ENCODE data around the gene HTR7. TPM values are rescaled to one million over a fixed set of nuclear protein-coding genes. Genes with fewer than 3 reads are reported as not detected.
"Not testable (repeated sequence)": the region's sequence is repeated elsewhere in the genome, so short reads cannot be mapped to it uniquely, and the experiment has no call there.

Gene HTR7
- total RNA-seq, 2 experiments from 2014 or later, result not detected

DNA sequence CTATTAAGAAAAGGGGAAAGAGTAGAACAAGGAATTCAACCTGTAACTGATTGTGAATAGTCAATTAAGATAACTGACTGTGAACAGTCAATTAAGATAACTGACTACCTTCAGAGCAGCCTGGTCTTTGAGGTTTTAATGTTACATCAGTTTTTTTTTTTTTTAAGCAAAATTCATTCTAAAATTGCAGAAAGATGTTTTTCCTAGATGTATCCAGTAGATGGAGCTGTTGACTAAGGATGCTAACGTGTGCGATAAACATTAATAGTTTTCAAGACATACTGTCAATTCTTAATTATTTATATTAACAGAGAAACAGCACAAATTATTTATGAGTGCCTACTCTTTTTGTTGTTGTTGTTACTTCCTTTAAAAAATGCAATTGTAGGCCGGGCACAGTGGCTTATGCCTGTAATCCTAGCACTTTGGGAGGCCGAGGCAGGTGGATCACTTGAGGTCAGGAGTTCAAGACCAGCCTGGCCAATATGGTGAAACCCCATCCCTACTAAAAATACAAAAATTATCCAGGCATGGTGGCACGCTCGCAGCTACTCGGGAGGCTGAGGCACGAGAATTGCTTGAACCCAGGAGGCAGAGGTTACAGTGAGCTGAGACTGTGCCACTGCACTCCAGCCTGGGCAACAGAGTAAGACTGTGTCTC, 22.4 kb upstream of the HTR7 start:
- ChIA-PET POLR2A (interaction anchor here (0.7 kb wide), 2 partner anchors 121 to 1480 kb away, joined by 3 to 5 read pairs; no protein-coding TSS in a partner anchor), CTCF (interaction anchor here (0.6 to 2.7 kb wide), 32 partner anchors 8 to 1164 kb away, joined by 3 to 15 read pairs (median 4); partner anchors contain the start of genes PPP1R3C and RPP30)
- not testable (repeated sequence) for H3K4me3 Mint-ChIP-seq; H3K9me3 Mint-ChIP-seq (ENCODE audit: insufficient read depth); H3K27ac Mint-ChIP-seq; DNase-seq; H3K27me3 Mint-ChIP-seq (ENCODE audit: low read depth); H3K4me1 Mint-ChIP-seq (ENCODE audit: low read depth)
- ATAC-seq, result peak; percentile 39
- H3K36me3 Mint-ChIP-seq (ENCODE audit: low read depth), result peaks cover 48% of the 10 kb centered on the region

DNA sequence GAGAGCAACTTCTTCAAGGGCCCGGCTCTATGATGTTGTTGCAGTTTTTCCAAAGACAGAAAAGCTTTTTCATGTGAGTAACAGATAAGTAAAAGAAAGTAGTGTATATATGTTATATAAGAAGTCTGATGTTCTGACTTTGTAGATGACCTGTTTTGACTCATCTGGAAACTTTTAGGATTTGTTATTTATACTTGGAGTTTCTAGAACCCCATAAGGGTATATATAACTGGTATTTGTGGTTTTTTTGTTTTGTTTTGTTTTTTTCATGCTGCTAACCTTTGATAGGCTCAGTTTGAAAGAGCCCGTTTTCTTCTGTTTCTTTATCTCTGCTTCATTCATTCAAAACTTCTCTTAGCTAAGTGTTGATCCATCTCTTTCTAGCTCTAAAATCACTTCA, 21.2 kb upstream of the HTR7 start:
- peaks cover 4% of the 10 kb centered on the region for H3K4me1 Mint-ChIP-seq (ENCODE audit: low read depth)
- peaks cover 43% of the 10 kb centered on the region for H3K36me3 Mint-ChIP-seq (ENCODE audit: low read depth)
- no peaks in the 10 kb centered on the region for H3K27me3 Mint-ChIP-seq (ENCODE audit: low read depth)
- ChIA-PET CTCF (interaction anchor here (0.7 to 2.7 kb wide), 23 partner anchors 7 to 974 kb away, joined by 3 to 15 read pairs (median 4); partner anchors contain the start of genes PPP1R3C and RPP30), POLR2A (interaction anchor here (0.7 kb wide), 1 partner anchor 1479 kb away, joined by 5 read pairs; no protein-coding TSS in a partner anchor)
- no peak overlapping the region for H3K27ac Mint-ChIP-seq
- ATAC-seq, result no peak
- H3K9me3 Mint-ChIP-seq (ENCODE audit: insufficient read depth), result no peaks in the 10 kb centered on the region
- DNase-seq, result no peak
- no peak overlapping the region for H3K4me3 Mint-ChIP-seq

DNA sequence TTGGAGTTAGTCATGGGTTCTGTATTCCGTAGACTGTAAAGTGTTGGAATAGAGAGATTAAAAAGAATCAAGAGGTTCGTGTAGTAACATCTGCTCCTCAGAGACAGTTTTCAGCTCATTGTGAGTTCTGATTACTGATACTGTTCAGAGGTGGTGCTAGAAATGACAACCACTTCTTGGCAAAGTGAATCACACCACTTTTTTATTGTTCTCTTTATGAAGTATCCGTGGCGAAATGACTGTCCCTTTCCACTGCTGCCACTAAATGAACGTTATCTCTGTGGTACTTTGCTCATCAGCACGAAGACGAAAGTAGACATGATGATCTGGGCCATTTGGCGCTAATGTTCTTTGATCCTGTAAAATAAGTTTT, 14.8 kb upstream of the HTR7 start:
- no peak for DNase-seq
- H3K27ac Mint-ChIP-seq, result peak overlapping the region; percentile 88
- no peak for ATAC-seq
- POLR2A ChIA-PET, result interaction anchor here (0.6 to 1.8 kb wide), 3 partner anchors 12 to 365 kb away, joined by 3 to 6 read pairs (median 4); no protein-coding TSS in a partner anchor
- H3K4me1 Mint-ChIP-seq (ENCODE audit: low read depth), result peaks cover 32% of the 10 kb centered on the region
- CTCF ChIA-PET, result interaction anchor here (1.0 to 2.0 kb wide), 4 partner anchors 7 to 122 kb away, joined by 3 to 10 read pairs (median 8); no protein-coding TSS in a partner anchor
- peak overlapping the region; percentile 89 for H3K4me3 Mint-ChIP-seq
- no peaks in the 10 kb centered on the region for H3K9me3 Mint-ChIP-seq (ENCODE audit: insufficient read depth)
- H3K36me3 Mint-ChIP-seq (ENCODE audit: low read depth), result peaks cover 15% of the 10 kb centered on the region
- H3K27me3 Mint-ChIP-seq (ENCODE audit: low read depth), result peaks cover 20% of the 10 kb centered on the region

DNA sequence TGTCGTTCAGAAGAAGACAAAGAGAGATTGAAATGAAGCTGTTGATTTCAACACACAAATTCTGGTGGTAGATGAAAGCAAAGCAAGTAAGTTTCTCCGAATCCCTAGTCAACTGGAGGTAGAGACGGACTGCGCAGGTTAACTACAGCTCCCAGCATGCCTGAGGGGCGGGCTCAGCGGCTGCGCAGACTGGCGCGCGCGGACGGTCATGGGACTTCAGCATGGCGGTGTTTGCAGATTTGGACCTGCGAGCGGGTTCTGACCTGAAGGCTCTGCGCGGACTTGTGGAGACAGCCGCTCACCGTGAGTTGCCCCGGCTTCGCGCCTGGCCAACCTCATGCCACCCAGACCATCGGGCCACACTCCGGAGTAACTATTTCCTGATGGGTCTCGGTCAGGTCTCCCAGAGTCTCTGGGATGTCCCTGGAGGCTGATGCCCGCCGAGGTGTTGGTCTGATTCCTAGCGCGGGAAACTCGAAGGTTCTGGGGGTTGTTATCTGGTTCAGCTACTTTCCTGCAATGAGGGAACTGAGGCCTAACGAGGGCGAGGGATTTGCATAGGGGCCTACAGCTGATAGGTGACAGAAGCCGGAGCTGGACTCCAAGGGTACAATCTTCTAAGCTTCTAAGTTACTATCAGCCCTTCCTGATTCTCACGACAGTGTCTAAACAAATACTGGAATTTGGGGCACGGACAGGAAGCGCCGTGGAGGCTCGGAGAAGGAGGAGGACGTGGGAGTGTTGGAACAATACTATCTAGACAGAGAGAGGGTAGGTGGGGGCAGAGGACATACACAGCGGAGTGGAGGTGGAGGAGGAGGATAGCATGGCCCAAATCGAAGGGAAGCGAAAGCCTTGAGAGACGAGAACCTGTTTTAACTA, 14.2 kb upstream of the HTR7 start, which contains the start of gene RPP30:
TSS of gene RPP30 (plus strand) at position 209 of the 882 bp plus-strand sequence. CDS start at position 222, 13 bp downstream.
- peaks cover 32% of the 10 kb centered on the region for H3K4me1 Mint-ChIP-seq (ENCODE audit: low read depth)
- POLR2A ChIA-PET, result interaction anchor here (0.6 to 1.8 kb wide), 7 partner anchors 10 to 927 kb away, joined by 3 to 6 read pairs (median 3); partner anchors contain the start of gene TNKS2
- H3K36me3 Mint-ChIP-seq (ENCODE audit: low read depth), result peaks cover 9% of the 10 kb centered on the region
- DNase-seq, result peak; percentile 89
- H3K4me3 Mint-ChIP-seq, result peak within 1 kb of the TSS; percentile 89
- peak; percentile 100 for ATAC-seq
- peak within 1 kb of the TSS; percentile 88 for H3K27ac Mint-ChIP-seq
- H3K9me3 Mint-ChIP-seq (ENCODE audit: insufficient read depth), result no peaks in the 10 kb centered on the region
- CTCF ChIA-PET, result interaction anchor here (0.7 to 2.1 kb wide), 7 partner anchors 8 to 134 kb away, joined by 3 to 10 read pairs (median 4); partner anchors contain the start of gene HTR7
- H3K27me3 Mint-ChIP-seq (ENCODE audit: low read depth), result peaks cover 26% of the 10 kb centered on the region

DNA sequence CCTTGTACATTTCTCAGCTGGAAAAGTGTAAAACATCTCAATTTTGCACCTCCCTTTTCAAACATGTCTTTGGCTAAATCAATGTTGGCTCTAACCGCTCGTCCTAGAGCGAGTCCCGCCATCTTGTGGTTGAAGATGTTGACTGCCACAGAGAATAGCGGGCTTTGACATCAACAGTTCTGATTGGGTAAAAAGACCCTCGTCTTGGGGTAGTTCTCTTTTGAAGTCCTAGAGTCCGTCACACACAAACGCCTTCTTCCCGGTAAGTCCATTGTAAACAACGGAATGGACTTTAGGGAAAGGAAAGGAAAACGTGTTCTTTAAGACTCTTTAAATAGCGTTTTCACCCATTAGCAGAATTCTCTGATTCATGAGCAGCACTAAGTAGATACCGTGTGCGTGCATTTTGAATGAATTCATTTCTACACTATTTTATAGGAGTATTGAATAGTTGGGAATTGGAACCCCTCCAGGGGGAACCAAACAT, 13.5 kb upstream of the HTR7 start:
- peak; percentile 60 for ATAC-seq
- peaks cover 4% of the 10 kb centered on the region for H3K36me3 Mint-ChIP-seq (ENCODE audit: low read depth)
- POLR2A ChIA-PET, result interaction anchor here (0.7 to 1.8 kb wide), 6 partner anchors 10 to 927 kb away, joined by 3 to 6 read pairs (median 4); partner anchors contain the start of gene TNKS2
- peaks cover 32% of the 10 kb centered on the region for H3K4me1 Mint-ChIP-seq (ENCODE audit: low read depth)
- peaks cover 28% of the 10 kb centered on the region for H3K27me3 Mint-ChIP-seq (ENCODE audit: low read depth)
- CTCF ChIA-PET, result interaction anchor here (0.7 to 2.1 kb wide), 6 partner anchors 8 to 135 kb away, joined by 3 to 10 read pairs (median 6); partner anchors contain the start of gene HTR7
- H3K27ac Mint-ChIP-seq, result peak overlapping the region; percentile 88
- no peaks in the 10 kb centered on the region for H3K9me3 Mint-ChIP-seq (ENCODE audit: insufficient read depth)
- peak overlapping the region; percentile 89 for H3K4me3 Mint-ChIP-seq
- peak; percentile 60 for DNase-seq

DNA sequence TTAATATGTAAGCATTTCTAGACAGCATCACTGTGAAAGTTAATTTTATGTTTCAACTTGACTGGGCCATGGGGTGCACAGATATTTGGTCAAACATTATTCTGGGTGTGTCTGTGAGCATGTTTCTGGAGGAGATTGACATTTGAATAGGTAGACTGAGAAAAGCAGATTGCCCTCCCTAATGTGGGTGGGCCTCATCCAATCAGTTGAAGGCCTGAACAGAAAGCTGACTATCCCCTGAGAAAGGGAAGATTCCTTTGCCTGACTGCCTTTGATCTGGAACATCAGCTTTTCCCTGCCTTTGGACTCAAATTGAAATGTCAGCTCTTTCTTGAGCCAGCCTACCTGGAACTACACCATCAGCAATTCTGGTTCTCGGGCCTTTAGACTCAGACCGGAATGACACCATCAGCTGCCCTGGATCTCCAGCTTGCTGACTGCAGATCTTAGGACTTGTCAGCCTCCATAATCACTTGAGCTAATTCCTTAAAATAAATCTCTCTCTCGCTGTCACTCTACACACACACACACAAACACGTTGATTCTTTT, 8.3 kb upstream of the HTR7 start:
- H3K27me3 Mint-ChIP-seq (ENCODE audit: low read depth), result peaks cover 60% of the 10 kb centered on the region
- ATAC-seq (no peak), DNase-seq (no peak)
- H3K9me3 Mint-ChIP-seq (ENCODE audit: insufficient read depth), result no peaks in the 10 kb centered on the region
- no peaks in the 10 kb centered on the region for H3K36me3 Mint-ChIP-seq (ENCODE audit: low read depth)
- no peak overlapping the region for H3K4me3 Mint-ChIP-seq
- POLR2A ChIA-PET, result no interaction called here
- CTCF ChIA-PET, result interaction anchor here (0.6 to 2.4 kb wide), 8 partner anchors 9 to 1614 kb away, joined by 3 to 11 read pairs (median 4); no protein-coding TSS in a partner anchor
- H3K4me1 Mint-ChIP-seq (ENCODE audit: low read depth), result peaks cover 9% of the 10 kb centered on the region
- no peak overlapping the region for H3K27ac Mint-ChIP-seq

DNA sequence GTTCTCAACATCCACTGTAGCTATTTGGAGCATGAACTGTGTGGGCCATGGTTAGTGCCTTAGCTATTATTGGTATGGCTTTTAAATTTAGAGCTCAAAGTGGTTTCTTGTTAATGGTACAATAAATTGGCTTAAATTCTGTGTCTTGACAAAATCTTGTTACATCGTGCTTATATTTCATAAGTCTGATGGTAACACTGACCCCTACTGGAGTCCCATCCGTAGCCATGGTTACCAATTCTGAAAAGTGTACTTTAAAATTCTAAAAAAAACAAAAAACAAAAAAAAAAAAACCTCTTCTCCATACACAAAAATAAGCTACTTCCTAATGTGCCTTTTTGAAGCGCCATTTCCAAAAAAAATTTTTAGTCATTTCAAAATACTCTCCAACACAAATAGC, 7.6 kb upstream of the HTR7 start:
- DNase-seq (no peak), ATAC-seq (no peak)
- H3K4me3 Mint-ChIP-seq, result no peak overlapping the region
- H3K9me3 Mint-ChIP-seq (ENCODE audit: insufficient read depth), result no peaks in the 10 kb centered on the region
- H3K27me3 Mint-ChIP-seq (ENCODE audit: low read depth), result peaks cover 62% of the 10 kb centered on the region
- no peaks in the 10 kb centered on the region for H3K36me3 Mint-ChIP-seq (ENCODE audit: low read depth)
- peaks cover 2% of the 10 kb centered on the region for H3K4me1 Mint-ChIP-seq (ENCODE audit: low read depth)
- H3K27ac Mint-ChIP-seq, result no peak overlapping the region
- ChIA-PET CTCF (interaction anchor here (0.6 to 2.4 kb wide), 8 partner anchors 9 to 1613 kb away, joined by 3 to 11 read pairs (median 4); no protein-coding TSS in a partner anchor), POLR2A (no interaction called here)

DNA sequence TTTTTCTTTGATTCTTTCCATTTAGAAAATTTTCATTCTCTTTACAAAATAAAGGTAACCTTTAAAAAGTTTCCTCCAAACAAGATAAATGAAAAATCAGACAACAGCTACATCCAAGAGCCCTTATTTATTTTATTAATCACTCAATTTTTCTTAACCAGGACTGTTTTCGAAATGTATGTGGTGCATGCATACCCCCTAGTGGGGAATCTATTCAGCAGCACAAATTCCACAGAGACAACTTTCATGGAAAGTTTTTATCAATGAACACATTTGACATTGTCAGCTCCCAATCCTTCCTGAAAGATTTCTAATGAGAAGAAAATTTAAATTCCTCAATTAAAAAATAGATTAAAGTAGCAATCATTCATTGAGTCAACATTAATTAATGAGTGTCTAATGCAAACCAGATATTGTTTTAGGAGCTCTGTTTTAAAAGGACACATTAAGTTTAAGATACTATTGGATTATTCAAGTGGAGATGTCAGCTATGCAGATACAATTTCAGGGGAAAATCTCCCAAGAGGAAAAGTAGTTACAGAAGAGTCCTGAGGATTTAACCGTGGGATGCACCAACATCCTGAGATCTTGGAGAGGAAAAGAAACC, 5.2 kb upstream of the HTR7 start:
- H3K9me3 Mint-ChIP-seq (ENCODE audit: insufficient read depth), result no peaks in the 10 kb centered on the region
- ChIA-PET POLR2A (no interaction called here), CTCF (interaction anchor here (0.7 to 1.4 kb wide), 9 partner anchors 9 to 715 kb away, joined by 3 to 7 read pairs (median 3); partner anchors contain the start of gene RPP30)
- no peak for ATAC-seq
- H3K4me3 Mint-ChIP-seq, result no peak overlapping the region
- peaks cover 4% of the 10 kb centered on the region for H3K4me1 Mint-ChIP-seq (ENCODE audit: low read depth)
- H3K36me3 Mint-ChIP-seq (ENCODE audit: low read depth), result no peaks in the 10 kb centered on the region
- no peak overlapping the region for H3K27ac Mint-ChIP-seq
- peaks cover 68% of the 10 kb centered on the region for H3K27me3 Mint-ChIP-seq (ENCODE audit: low read depth)
- DNase-seq, result no peak

DNA sequence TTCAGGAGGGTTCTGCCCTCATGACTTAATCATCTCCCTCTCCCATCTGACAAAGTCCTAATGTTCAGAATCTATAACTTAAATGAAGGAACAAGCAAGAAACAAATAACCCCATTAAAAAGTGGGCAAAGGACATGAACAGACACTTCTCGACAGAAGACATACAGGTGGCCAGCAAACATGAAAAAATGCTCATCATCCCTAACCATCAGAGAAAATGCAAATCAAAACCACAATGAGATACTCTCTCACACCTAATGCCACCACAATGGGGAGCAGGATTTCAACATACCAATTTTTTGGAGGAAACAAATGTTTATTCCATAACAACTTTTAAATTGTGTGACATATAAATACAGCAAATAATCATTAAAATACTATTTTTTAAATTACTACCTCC, 3.0 kb upstream of the HTR7 start:
- POLR2A ChIA-PET, result interaction anchor here (1.2 kb wide), 1 partner anchor 11 kb away, joined by 3 read pairs; the partner anchor contains the start of gene RPP30
- Mint-ChIP-seq H3K4me1 (ENCODE audit: low read depth) (peaks cover 9% of the 10 kb centered on the region), H3K27me3 (ENCODE audit: low read depth) (peaks cover 67% of the 10 kb centered on the region), H3K9me3 (ENCODE audit: insufficient read depth) (no peaks in the 10 kb centered on the region), H3K27ac (no peak overlapping the region), H3K4me3 (no peak overlapping the region), H3K36me3 (ENCODE audit: low read depth) (no peaks in the 10 kb centered on the region)
- CTCF ChIA-PET, result interaction anchor here (1.1 kb wide), 1 partner anchor 108 kb away, joined by 3 read pairs; no protein-coding TSS in a partner anchor
- ATAC-seq (no peak), DNase-seq (no peak)

DNA sequence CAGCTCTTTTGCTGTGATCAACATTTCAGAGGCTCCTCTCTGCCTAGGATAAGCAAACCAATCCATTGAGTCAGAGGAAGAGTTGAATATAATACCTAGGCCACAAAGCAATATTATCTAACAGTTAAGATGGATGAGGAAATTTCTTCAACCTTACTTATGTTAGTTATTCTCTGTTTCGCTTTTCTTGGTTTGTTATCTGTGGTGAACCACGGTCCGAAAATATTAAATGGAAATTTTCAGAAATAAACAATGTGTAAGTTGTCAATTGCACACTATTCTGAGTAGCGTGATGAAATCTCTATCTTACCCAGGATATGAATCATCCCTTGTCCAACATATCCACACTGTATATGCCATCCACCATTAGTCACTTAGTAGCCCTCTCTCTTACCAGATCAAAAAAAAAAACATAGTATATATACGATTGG, 1.5 kb upstream of the HTR7 start:
- no peak overlapping the region for H3K4me3 Mint-ChIP-seq
- no peaks in the 10 kb centered on the region for H3K36me3 Mint-ChIP-seq (ENCODE audit: low read depth)
- DNase-seq (no peak), ATAC-seq (no peak)
- H3K27ac Mint-ChIP-seq, result no peak overlapping the region
- CTCF ChIA-PET, result interaction anchor here (1.1 kb wide), 1 partner anchor 20 kb away, joined by 3 read pairs; no protein-coding TSS in a partner anchor
- peaks cover 75% of the 10 kb centered on the region for H3K27me3 Mint-ChIP-seq (ENCODE audit: low read depth)
- POLR2A ChIA-PET, result interaction anchor here (0.6 kb wide), 1 partner anchor 1059 kb away, joined by 4 read pairs; no protein-coding TSS in a partner anchor
- H3K9me3 Mint-ChIP-seq (ENCODE audit: insufficient read depth), result no peaks in the 10 kb centered on the region
- H3K4me1 Mint-ChIP-seq (ENCODE audit: low read depth), result peaks cover 9% of the 10 kb centered on the region

Measured in activated CD8-positive, alpha-beta T cell treated with anti-CD3 and anti-CD28 coated beads, Interleukin-2, amount 10 ng/mL, durations not matched to agents 7 days and 5 days (primary cell).